Prostate gland (tissue), 2 donors: ENCODE data around the gene SPNS2.

Experiments used
- POLR2A ChIP-seq: fragments of 450-650 bp; IDR thresholded peaks from one replicate; pipeline ENCODE4 v1.6.1; 2016; ENCODE audit warnings: antibody characterized with exemption, mild to moderate bottlenecking
- TF ChIP-seq, protein P1 (sequence below), 4 experiments: fragments of 200-600 bp in 2 of 4; fragments of 450-650 bp in 2 of 4; sonication (generic) in 2 of 4; IDR thresholded peaks; 1 replicate in 3 of 4; 2 replicates in 1 of 4; pipeline ENCODE4 v1.5.1; 2016 to 2019; ENCODE audit warnings: antibody characterized with exemption in 4 of 4, mild to moderate bottlenecking in 2 of 4, moderate library complexity in 2 of 4

DNA sequence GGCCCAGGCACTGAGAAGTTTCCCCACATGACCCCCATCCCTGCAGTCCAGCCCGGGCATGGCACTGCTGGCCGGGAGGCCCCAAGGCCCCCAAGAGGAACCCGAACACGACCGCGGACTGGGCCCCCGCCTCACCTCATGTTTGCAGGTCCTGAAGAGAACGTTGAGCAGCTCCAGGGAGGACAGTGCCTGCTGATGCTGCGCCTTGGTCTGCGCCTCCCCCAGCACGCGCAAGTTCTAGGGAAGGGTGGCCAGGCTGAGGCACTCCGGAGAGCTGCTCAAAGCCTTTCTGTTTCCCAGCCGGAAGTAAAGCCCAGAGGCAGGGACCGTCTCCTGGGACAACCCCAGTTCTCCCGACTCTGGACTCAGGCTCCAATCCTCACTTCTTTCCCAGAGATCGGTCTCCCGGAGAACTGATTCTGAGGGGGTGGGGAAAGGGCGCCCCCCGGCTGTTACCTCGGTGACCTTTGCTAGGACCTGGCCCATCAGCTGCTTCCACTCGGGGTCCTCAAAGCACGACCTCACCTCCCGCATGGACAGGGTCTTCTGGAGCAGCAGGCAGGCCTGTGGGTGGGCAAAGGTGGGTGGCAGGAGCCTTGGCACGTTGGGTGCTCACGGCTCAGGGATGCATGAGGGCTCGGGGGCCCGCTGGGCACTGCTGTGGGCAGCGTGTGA, 42.8 kb downstream of the SPNS2 start:
- TF ChIP-seq POLR2A = no peak
- TF ChIP-seq, protein P1, sequence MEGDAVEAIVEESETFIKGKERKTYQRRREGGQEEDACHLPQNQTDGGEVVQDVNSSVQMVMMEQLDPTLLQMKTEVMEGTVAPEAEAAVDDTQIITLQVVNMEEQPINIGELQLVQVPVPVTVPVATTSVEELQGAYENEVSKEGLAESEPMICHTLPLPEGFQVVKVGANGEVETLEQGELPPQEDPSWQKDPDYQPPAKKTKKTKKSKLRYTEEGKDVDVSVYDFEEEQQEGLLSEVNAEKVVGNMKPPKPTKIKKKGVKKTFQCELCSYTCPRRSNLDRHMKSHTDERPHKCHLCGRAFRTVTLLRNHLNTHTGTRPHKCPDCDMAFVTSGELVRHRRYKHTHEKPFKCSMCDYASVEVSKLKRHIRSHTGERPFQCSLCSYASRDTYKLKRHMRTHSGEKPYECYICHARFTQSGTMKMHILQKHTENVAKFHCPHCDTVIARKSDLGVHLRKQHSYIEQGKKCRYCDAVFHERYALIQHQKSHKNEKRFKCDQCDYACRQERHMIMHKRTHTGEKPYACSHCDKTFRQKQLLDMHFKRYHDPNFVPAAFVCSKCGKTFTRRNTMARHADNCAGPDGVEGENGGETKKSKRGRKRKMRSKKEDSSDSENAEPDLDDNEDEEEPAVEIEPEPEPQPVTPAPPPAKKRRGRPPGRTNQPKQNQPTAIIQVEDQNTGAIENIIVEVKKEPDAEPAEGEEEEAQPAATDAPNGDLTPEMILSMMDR (IDR thresholded peaks at IDR 0.05) = no peak
